HEK293 (cell line): ENCODE results near the gene SYCP3.

Source experiments
- GLIS2 ChIP-seq: fragments of 450-650 bp; formaldehyde crosslinking; IDR thresholded peaks from 2 replicates; pipeline ENCODE4 v1.5.1; 2016; ENCODE audit warnings: missing biosample characterization, missing genetic modification characterization
- KLF1 ChIP-seq: fragments of 450-650 bp; formaldehyde crosslinking; IDR thresholded peaks from 2 replicates; pipeline ENCODE4 v1.5.1; 2016; ENCODE audit warnings: missing biosample characterization, missing genetic modification characterization
- KLF17 ChIP-seq: fragments of 450-650 bp; formaldehyde crosslinking; IDR thresholded peaks from 2 replicates; pipeline ENCODE4 v1.5.1; 2016; ENCODE audit warnings: missing biosample characterization, missing genetic modification characterization
- KLF9 ChIP-seq: fragments of 450-650 bp; formaldehyde crosslinking; IDR thresholded peaks from 2 replicates; pipeline ENCODE4 v1.5.1; 2016; ENCODE audit warnings: missing biosample characterization, missing genetic modification characterization, low read depth
- OSR2 ChIP-seq: fragments of 450-650 bp; formaldehyde crosslinking; IDR thresholded peaks from 2 replicates; pipeline ENCODE4 v1.5.1; 2016; ENCODE audit warnings: missing biosample characterization, missing genetic modification characterization
- PRDM10 ChIP-seq: fragments of 450-650 bp; formaldehyde crosslinking; IDR thresholded peaks from 2 replicates; pipeline ENCODE4 v1.5.1; 2016; ENCODE audit warnings: missing biosample characterization, missing genetic modification characterization
- REST ChIP-seq: fragments of 450-650 bp; formaldehyde crosslinking; IDR thresholded peaks from 2 replicates; pipeline ENCODE4 v1.5.1; 2016; ENCODE audit warnings: missing biosample characterization, missing genetic modification characterization
- ZBTB20 ChIP-seq: fragments of 450-650 bp; formaldehyde crosslinking; IDR thresholded peaks from 2 replicates; pipeline ENCODE4 v1.5.1; 2016; ENCODE audit warnings: missing biosample characterization, missing genetic modification characterization
- ZBTB21 ChIP-seq: fragments of 450-650 bp; formaldehyde crosslinking; IDR thresholded peaks from 2 replicates; pipeline ENCODE4 v1.5.1; 2017; ENCODE audit warnings: missing biosample characterization, missing genetic modification characterization
- ZBTB8A ChIP-seq: fragments of 450-650 bp; formaldehyde crosslinking; IDR thresholded peaks from 2 replicates; pipeline ENCODE4 v1.5.1; 2016; ENCODE audit warnings: missing biosample characterization, missing genetic modification characterization
- ZNF157 ChIP-seq: fragments of 450-650 bp; formaldehyde crosslinking; IDR thresholded peaks from 2 replicates; pipeline ENCODE4 v1.5.1; 2016; ENCODE audit warnings: missing biosample characterization, missing genetic modification characterization
- ZNF16 ChIP-seq: fragments of 450-650 bp; formaldehyde crosslinking; IDR thresholded peaks from 2 replicates; pipeline ENCODE4 v1.5.1; 2016; ENCODE audit warnings: low read depth, missing biosample characterization, missing genetic modification characterization
- ZNF211 ChIP-seq: fragments of 450-650 bp; formaldehyde crosslinking; IDR thresholded peaks from 2 replicates; pipeline ENCODE4 v1.5.1; 2016; ENCODE audit warnings: low read depth, missing biosample characterization, missing genetic modification characterization
- ZNF449 ChIP-seq: fragments of 450-650 bp; formaldehyde crosslinking; IDR thresholded peaks from 2 replicates; pipeline ENCODE4 v1.5.1; 2017; ENCODE audit warnings: missing biosample characterization, mild to moderate bottlenecking, missing genetic modification characterization, moderate library complexity
- ZNF518A ChIP-seq: fragments of 450-650 bp; formaldehyde crosslinking; conservative IDR thresholded peaks from 2 replicates; pipeline ENCODE4 v1.5.1; 2016; ENCODE audit warnings: low read depth, missing biosample characterization, missing genetic modification characterization
- ZNF561 ChIP-seq: fragments of 450-650 bp; IDR thresholded peaks from 2 replicates; pipeline ENCODE4 v1.5.1; 2018; ENCODE audit warnings: missing biosample characterization, missing genetic modification characterization, borderline replicate concordance
- ZNF571 ChIP-seq: fragments of 450-650 bp; formaldehyde crosslinking; IDR thresholded peaks from 2 replicates; pipeline ENCODE4 v1.5.0; 2017; ENCODE audit warnings: missing biosample characterization, missing genetic modification characterization
- ZNF585B ChIP-seq: fragments of 450-650 bp; formaldehyde crosslinking; IDR thresholded peaks from 2 replicates; pipeline ENCODE4 v1.5.1; 2016; ENCODE audit warnings: missing biosample characterization, missing genetic modification characterization
- ZNF692 ChIP-seq: fragments of 450-650 bp; formaldehyde crosslinking; IDR thresholded peaks from 2 replicates; pipeline ENCODE4 v1.5.1; 2016; ENCODE audit warnings: missing biosample characterization, missing genetic modification characterization
- ZNF747 ChIP-seq: fragments of 450-650 bp; formaldehyde crosslinking; IDR thresholded peaks from 2 replicates; pipeline ENCODE4 v1.5.1; 2016; ENCODE audit warnings: missing biosample characterization, missing genetic modification characterization
- ZNF777 ChIP-seq: fragments of 450-650 bp; formaldehyde crosslinking; IDR thresholded peaks from 2 replicates; pipeline ENCODE4 v1.5.1; 2017; ENCODE audit warnings: missing biosample characterization, missing genetic modification characterization, borderline replicate concordance

SYCP3 gene

GRCh38 chr12:101697197-101697929 is 41.9 kb downstream of the SYCP3 start, which contains the start of gene CHPT1 (continued):
- no peak for TF ChIP-seq ZNF518A (tag by site-specific recombination)
- TF ChIP-seq KLF1 (tag by site-specific recombination): peak; percentile 40; the same call in 1 of the 2 replicates
- TF ChIP-seq KLF9 (tag by site-specific recombination): no peak
- no peak for TF ChIP-seq ZNF157 (tag by site-specific recombination)
- TF ChIP-seq GLIS2 (tag by site-specific recombination): peak; percentile 71
- no peak for TF ChIP-seq KLF17 (tag by site-specific recombination)
- TF ChIP-seq ZNF211 (tag by site-specific recombination): no peak
- no peak for TF ChIP-seq ZNF571 (tag by site-specific recombination)
- TF ChIP-seq ZNF16 (tag by site-specific recombination): no peak
- TF ChIP-seq ZNF777 (tag by site-specific recombination): no peak; the same call in 1 of the 2 replicates
- TF ChIP-seq ZNF585B (tag by site-specific recombination): no peak
- no peak for TF ChIP-seq OSR2 (tag by site-specific recombination)
- TF ChIP-seq ZNF449 (tag by site-specific recombination): no peak
- peak; percentile 59 for TF ChIP-seq ZBTB20 (tag by site-specific recombination)
- TF ChIP-seq ZBTB21 (tag by site-specific recombination): no peak
- peak; percentile 72 for TF ChIP-seq ZBTB8A (tag by site-specific recombination)
- peak; percentile 69 for TF ChIP-seq PRDM10
- 0 out of 2 replicates have a peak, but pooled peaks have one; percentile 11 for TF ChIP-seq ZNF561
- TF ChIP-seq ZNF692 (tag by site-specific recombination): no peak
- TF ChIP-seq ZNF747 (tag by site-specific recombination): no peak
- no peak for TF ChIP-seq REST (tag by site-specific recombination)
